Kasumi-1 (cell line): ENCODE data around the gene CIAO2B.

ENCODE experiments used
- DNase-seq, 2 experiments: peaks; one replicate each; lab custom pipeline; 2025; lab: John Stamatoyannopoulos, UW

Gene CIAO2B

GRCh38 chr16:66919569-66920298 lies 14.5 kb downstream of the CIAO2B start:
- no peak for DNase-seq

GRCh38 chr16:66918803-66919568 lies 15.2 kb downstream of the CIAO2B start, which contains the start of gene CDH16:
Gene CDH16 (minus strand): TSS chr16:66918885. CDS start chr16:66918065, 820 bp downstream.
- DNase-seq, result no peak

GRCh38 chr16:66918355-66918754 lies 15.8 kb downstream of the CIAO2B start:
- DNase-seq, result no peak

- no peak for DNase-seq
Observed at GRCh38 chr16:66917741-66918140, 16.5 kb downstream of the CIAO2B start.

- DNase-seq, result no peak
Observed at GRCh38 chr16:66916518-66916917, 17.7 kb downstream of the CIAO2B start.

GRCh38 chr16:66915041-66915440 lies 19.2 kb downstream of the CIAO2B start:
- no peak for DNase-seq

GRCh38 chr16:66914541-66914940 lies 19.7 kb downstream of the CIAO2B start:
- no peak for DNase-seq

- DNase-seq, result no peak
Observed at GRCh38 chr16:66913711-66914110, 20.5 kb downstream of the CIAO2B start.

- no peak for DNase-seq
Observed at GRCh38 chr16:66913081-66913480, 21.1 kb downstream of the CIAO2B start.

- DNase-seq, result no peak
Observed at GRCh38 chr16:66911801-66912200, 22.4 kb downstream of the CIAO2B start.

GRCh38 chr16:66911112-66911511 lies 23.1 kb downstream of the CIAO2B start:
- no peak for DNase-seq

GRCh38 chr16:66910175-66910940 lies 23.8 kb downstream of the CIAO2B start:
- no peak for DNase-seq

- DNase-seq, result no peak
Observed at GRCh38 chr16:66908762-66909559, 25.2 kb downstream of the CIAO2B start.

- DNase-seq, result no peak
Observed at GRCh38 chr16:66908116-66908515, 26.1 kb downstream of the CIAO2B start.

GRCh38 chr16:66906916-66907836 lies 27.0 kb downstream of the CIAO2B start:
- DNase-seq, result no peak

- no peak for DNase-seq
Observed at GRCh38 chr16:66905633-66906539, 28.3 kb downstream of the CIAO2B start.

GRCh38 chr16:66904846-66905632 lies 29.2 kb downstream of the CIAO2B start:
- DNase-seq, result no peak

- DNase-seq, result no peak
Observed at GRCh38 chr16:66904428-66904845, 29.8 kb downstream of the CIAO2B start.
